ENCODE results near the gene TREX2. TPM values are rescaled to one million over a fixed set of nuclear protein-coding genes. Genes with fewer than 3 reads are reported as not detected.

TREX2 gene
- total RNA-seq, 1 donor from 2014 or later = 3.7 TPM

DNA sequence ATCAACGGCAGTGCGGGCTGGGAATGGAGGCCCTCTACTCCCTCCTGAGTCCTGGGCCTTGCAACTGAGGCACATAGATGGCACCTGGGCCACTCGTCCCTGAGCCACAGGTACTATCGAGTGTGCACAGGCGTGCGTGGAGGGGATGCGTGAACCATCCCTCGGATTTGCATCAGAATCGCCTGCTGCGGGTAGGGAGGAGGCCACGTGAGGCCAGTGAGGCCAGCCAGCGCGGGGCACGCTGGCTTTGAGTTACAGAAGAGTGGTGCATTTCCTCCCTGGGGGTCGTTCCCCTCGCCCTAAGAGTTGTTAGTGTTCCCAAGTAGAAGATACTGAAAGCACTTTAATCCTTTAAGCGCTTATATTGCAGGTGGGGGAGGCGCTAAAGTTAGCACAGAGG lies 24.0 kb downstream of the TREX2 start:
- Histone ChIP-seq H3K4me1 (ENCODE audit: control insufficient read depth in 3 of 3, insufficient read depth in 3 of 3, low read length in 3 of 3) (peaks cover 0 to 6% (median 4%) of the 10 kb centered on the region in 3 donors), H3K9me3 (ENCODE audit: control insufficient read depth in 3 of 3, low read length in 3 of 3) (no peaks in the 10 kb centered on the region), H3K4me3 (ENCODE audit: low read length in 3 of 3) (no peak overlapping the region), H3K27ac (ENCODE audit: low read depth, low read length) (no peak overlapping the region), H3K9ac (ENCODE audit: low read depth in 1 of 3, low read length in 3 of 3) (no peak overlapping the region), H3K36me3 (ENCODE audit: control insufficient read depth in 3 of 3, insufficient read depth in 3 of 3, low read length in 3 of 3) (no peaks in the 10 kb centered on the region), H3K27me3 (ENCODE audit: control insufficient read depth in 3 of 3, insufficient read depth in 3 of 3, low read length in 3 of 3) (peaks cover 0 to 10% (median 3%) of the 10 kb centered on the region in 3 donors)

- Histone ChIP-seq H3K9me3 (ENCODE audit: control insufficient read depth in 3 of 3, low read length in 3 of 3) (no peaks in the 10 kb centered on the region), H3K36me3 (ENCODE audit: control insufficient read depth in 3 of 3, insufficient read depth in 3 of 3, low read length in 3 of 3) (no peaks in the 10 kb centered on the region), H3K27ac (ENCODE audit: low read depth, low read length) (no peak overlapping the region), H3K9ac (ENCODE audit: low read depth in 1 of 3, low read length in 3 of 3) (no peak overlapping the region), H3K4me1 (ENCODE audit: control insufficient read depth in 3 of 3, insufficient read depth in 3 of 3, low read length in 3 of 3) (peaks cover 0 to 6% (median 4%) of the 10 kb centered on the region in 3 donors), H3K27me3 (ENCODE audit: control insufficient read depth in 3 of 3, insufficient read depth in 3 of 3, low read length in 3 of 3) (peaks cover 0 to 16% (median 3%) of the 10 kb centered on the region in 3 donors), H3K4me3 (ENCODE audit: low read length in 3 of 3) (no peak overlapping the region)
These were observed 24.8 kb downstream of the TREX2 start for GRCh38 chrX:153420851-153421599.

GRCh38 chrX:153417637-153418036 lies 28.2 kb downstream of the TREX2 start:
- Histone ChIP-seq H3K9me3 (ENCODE audit: control insufficient read depth in 3 of 3, low read length in 3 of 3) (no peaks in the 10 kb centered on the region), H3K27me3 (ENCODE audit: control insufficient read depth in 3 of 3, insufficient read depth in 3 of 3, low read length in 3 of 3) (peaks cover 0 to 18% (median 3%) of the 10 kb centered on the region in 3 donors), H3K9ac (ENCODE audit: low read depth in 1 of 3, low read length in 3 of 3) (no peak overlapping the region), H3K4me1 (ENCODE audit: control insufficient read depth in 3 of 3, insufficient read depth in 3 of 3, low read length in 3 of 3) (peaks cover 0 to 6% (median 4%) of the 10 kb centered on the region in 3 donors), H3K36me3 (ENCODE audit: control insufficient read depth in 3 of 3, insufficient read depth in 3 of 3, low read length in 3 of 3) (no peaks in the 10 kb centered on the region), H3K4me3 (ENCODE audit: low read length in 3 of 3) (no peak overlapping the region), H3K27ac (ENCODE audit: low read depth, low read length) (no peak overlapping the region)

GRCh38 chrX:153416781-153417450 lies 28.9 kb downstream of the TREX2 start:
- no peak overlapping the region for H3K27ac ChIP-seq (ENCODE audit: low read depth, low read length)

GRCh38 chrX:153414856-153415510 lies 30.9 kb downstream of the TREX2 start:
- Histone ChIP-seq H3K36me3 (ENCODE audit: control insufficient read depth in 3 of 3, insufficient read depth in 3 of 3, low read length in 3 of 3) (no peaks in the 10 kb centered on the region), H3K4me3 (ENCODE audit: low read length in 3 of 3) (no peak overlapping the region), H3K4me1 (ENCODE audit: control insufficient read depth in 3 of 3, insufficient read depth in 3 of 3, low read length in 3 of 3) (peaks cover 0 to 10% (median 9%) of the 10 kb centered on the region in 3 donors), H3K27ac (ENCODE audit: low read depth, low read length) (peak overlapping the region; percentile 12), H3K27me3 (ENCODE audit: control insufficient read depth in 3 of 3, insufficient read depth in 3 of 3, low read length in 3 of 3) (peaks cover 7 to 25% (median 9%) of the 10 kb centered on the region in 3 donors), H3K9me3 (ENCODE audit: control insufficient read depth in 3 of 3, low read length in 3 of 3) (no peaks in the 10 kb centered on the region), H3K9ac (ENCODE audit: low read depth in 1 of 3, low read length in 3 of 3) (no peak overlapping the region)

More at GRCh38 chrX:153416781-153417450, 28.9 kb downstream of the TREX2 start:
- no peaks in the 10 kb centered on the region for H3K9me3 ChIP-seq (ENCODE audit: control insufficient read depth in 3 of 3, low read length in 3 of 3)
- no peak overlapping the region for H3K4me3 ChIP-seq (ENCODE audit: low read length in 3 of 3)
- peaks cover 3 to 24% (median 6%) of the 10 kb centered on the region in 3 donors for H3K27me3 ChIP-seq (ENCODE audit: control insufficient read depth in 3 of 3, insufficient read depth in 3 of 3, low read length in 3 of 3)
- peaks cover 0 to 8% (median 8%) of the 10 kb centered on the region in 3 donors for H3K4me1 ChIP-seq (ENCODE audit: control insufficient read depth in 3 of 3, insufficient read depth in 3 of 3, low read length in 3 of 3)
- H3K36me3 ChIP-seq (ENCODE audit: control insufficient read depth in 3 of 3, insufficient read depth in 3 of 3, low read length in 3 of 3) = no peaks in the 10 kb centered on the region
- no peak overlapping the region for H3K9ac ChIP-seq (ENCODE audit: low read depth in 1 of 3, low read length in 3 of 3)

- Histone ChIP-seq H3K36me3 (ENCODE audit: control insufficient read depth in 3 of 3, insufficient read depth in 3 of 3, low read length in 3 of 3) (no peaks in the 10 kb centered on the region), H3K9ac (ENCODE audit: low read depth in 1 of 3, low read length in 3 of 3) (no peak overlapping the region), H3K9me3 (ENCODE audit: control insufficient read depth in 3 of 3, low read length in 3 of 3) (no peaks in the 10 kb centered on the region), H3K4me3 (ENCODE audit: low read length in 3 of 3) (no peak overlapping the region), H3K27ac (ENCODE audit: low read depth, low read length) (no peak overlapping the region), H3K27me3 (ENCODE audit: control insufficient read depth in 3 of 3, insufficient read depth in 3 of 3, low read length in 3 of 3) (peaks cover 7 to 25% (median 9%) of the 10 kb centered on the region in 3 donors), H3K4me1 (ENCODE audit: control insufficient read depth in 3 of 3, insufficient read depth in 3 of 3, low read length in 3 of 3) (peaks cover 0 to 10% (median 9%) of the 10 kb centered on the region in 3 donors)
These were observed 32.1 kb downstream of the TREX2 start for GRCh38 chrX:153413731-153414130.

GRCh38 chrX:153412746-153413720 lies 32.8 kb downstream of the TREX2 start:
- Histone ChIP-seq H3K4me3 (ENCODE audit: low read length in 3 of 3) (no peak overlapping the region), H3K4me1 (ENCODE audit: control insufficient read depth in 3 of 3, insufficient read depth in 3 of 3, low read length in 3 of 3) (peaks cover 0 to 10% (median 9%) of the 10 kb centered on the region in 3 donors), H3K27ac (ENCODE audit: low read depth, low read length) (no peak overlapping the region), H3K27me3 (ENCODE audit: control insufficient read depth in 3 of 3, insufficient read depth in 3 of 3, low read length in 3 of 3) (peaks cover 7 to 25% (median 9%) of the 10 kb centered on the region in 3 donors), H3K9ac (ENCODE audit: low read depth in 1 of 3, low read length in 3 of 3) (peak overlapping the region in 1 of 3 donors; percentile 16), H3K9me3 (ENCODE audit: control insufficient read depth in 3 of 3, low read length in 3 of 3) (no peaks in the 10 kb centered on the region), H3K36me3 (ENCODE audit: control insufficient read depth in 3 of 3, insufficient read depth in 3 of 3, low read length in 3 of 3) (no peaks in the 10 kb centered on the region)

GRCh38 chrX:153411988-153412574 lies 33.8 kb downstream of the TREX2 start:
- no peaks in the 10 kb centered on the region for H3K9me3 ChIP-seq (ENCODE audit: control insufficient read depth in 3 of 3, low read length in 3 of 3)
- H3K9ac ChIP-seq (ENCODE audit: low read depth in 1 of 3, low read length in 3 of 3) = peak overlapping the region in 1 of 3 donors; percentile 57
- H3K4me3 ChIP-seq (ENCODE audit: low read length in 3 of 3) = peak overlapping the region in 2 of 3 donors; percentile 38 to 45
- no peaks in the 10 kb centered on the region for H3K36me3 ChIP-seq (ENCODE audit: control insufficient read depth in 3 of 3, insufficient read depth in 3 of 3, low read length in 3 of 3)
- peaks cover 0 to 6% (median 6%) of the 10 kb centered on the region in 3 donors for H3K4me1 ChIP-seq (ENCODE audit: control insufficient read depth in 3 of 3, insufficient read depth in 3 of 3, low read length in 3 of 3)
- peaks cover 7 to 23% (median 7%) of the 10 kb centered on the region in 3 donors for H3K27me3 ChIP-seq (ENCODE audit: control insufficient read depth in 3 of 3, insufficient read depth in 3 of 3, low read length in 3 of 3)
- no peak overlapping the region for H3K27ac ChIP-seq (ENCODE audit: low read depth, low read length)

Measured in skeletal muscle tissue (tissue), 4 donors.